ENCODE data around the gene SMG6. TPM values are rescaled to one million over a fixed set of nuclear protein-coding genes. Genes with fewer than 3 reads are reported as not detected.

Gene SMG6
- total and polyA plus RNA-seq, 2 of the 4 experiments (the other 2 are of a cell fraction): 16.3 to 30.3 TPM

DNA sequence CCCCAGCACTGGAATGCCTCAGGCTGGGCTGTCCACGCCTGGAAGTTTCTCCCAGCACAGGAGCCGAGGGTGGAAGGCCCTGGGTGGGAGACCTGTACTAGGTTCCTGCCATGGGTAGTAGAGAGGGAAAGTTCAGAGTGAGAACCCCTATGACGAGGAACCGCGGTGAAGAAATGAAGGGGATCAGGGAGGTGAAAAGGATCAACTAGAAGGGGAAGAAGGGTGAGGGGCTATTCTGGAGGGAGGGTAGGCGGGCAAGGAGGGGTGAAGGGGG lies 243.3 kb downstream of the SMG6 start:
- H2BK120ac ChIP-seq (ENCODE audit: low read depth, low read length): 0 out of 2 replicates have a peak overlapping the region, but pooled peaks have one; percentile 42
- peak overlapping the region; percentile 7 for H4K91ac ChIP-seq (ENCODE audit: insufficient read depth, low read depth, low read length)
- in situ Hi-C loops (cut with MboI; ENCODE audit: low sequenced_read_pairs) (loop anchor here (10.0 kb wide), 1 partner anchor 114 kb away; no protein-coding TSS in a partner anchor), intact Hi-C loops (cut with micrococcal nuclease) (no loop called here), dilution Hi-C loops (cut with HindIII; ENCODE audit: low sequenced_read_pairs, unreplicated experiment) (no loop called here)
- peak overlapping the region; percentile 43 to 60; a peak in 3 of 4 replicates for H4K8ac ChIP-seq (ENCODE audit: low read depth in 2 of 2, low read length in 2 of 2)
- no peaks in the 10 kb centered on the region for H3K9me3 ChIP-seq (ENCODE audit: control insufficient read depth, insufficient read depth, low read length)
- peak overlapping the region; percentile 61 for H2BK20ac ChIP-seq (ENCODE audit: low read depth, low read length)
- TF ChIP-seq CEBPB (IDR thresholded peaks at IDR 0.05; ENCODE audit: low read depth, low read length) (no peak), POLR2A (IDR thresholded peaks at IDR 0.05; ENCODE audit: low read depth, low read length) (no peak; the same call in 1 of the 2 replicates), CHD1 (IDR thresholded peaks at IDR 0.05; ENCODE audit: low read depth, low read length) (no peak), RFX5 (IDR thresholded peaks at IDR 0.05; ENCODE audit: low read depth, low read length) (no peak), MXI1 (IDR thresholded peaks at IDR 0.05; ENCODE audit: borderline replicate concordance, low read depth, low read length) (no peak), BHLHE40 (IDR thresholded peaks at IDR 0.05; ENCODE audit: low read depth, low read length) (no peak), FOS (IDR thresholded peaks at IDR 0.05; ENCODE audit: low read depth, low read length) (no peak), SMC3 (IDR thresholded peaks at IDR 0.05; ENCODE audit: low read depth, low read length) (no peak), NFE2L2 (IDR thresholded peaks at IDR 0.05; ENCODE audit: low read depth, low read length) (no peak), ELK1 (IDR thresholded peaks at IDR 0.05; ENCODE audit: borderline replicate concordance, low read depth, low read length) (no peak), RAD21 (IDR thresholded peaks at IDR 0.05; ENCODE audit: low read length) (no peak), RCOR1 (IDR thresholded peaks at IDR 0.05; ENCODE audit: insufficient replicate concordance, low read length) (no peak), MAFK (IDR thresholded peaks at IDR 0.05; ENCODE audit: low read depth, low read length) (no peak), MAZ (IDR thresholded peaks at IDR 0.05; ENCODE audit: borderline replicate concordance, low read depth, low read length) (no peak)
- TF ChIP-seq, protein P1, sequence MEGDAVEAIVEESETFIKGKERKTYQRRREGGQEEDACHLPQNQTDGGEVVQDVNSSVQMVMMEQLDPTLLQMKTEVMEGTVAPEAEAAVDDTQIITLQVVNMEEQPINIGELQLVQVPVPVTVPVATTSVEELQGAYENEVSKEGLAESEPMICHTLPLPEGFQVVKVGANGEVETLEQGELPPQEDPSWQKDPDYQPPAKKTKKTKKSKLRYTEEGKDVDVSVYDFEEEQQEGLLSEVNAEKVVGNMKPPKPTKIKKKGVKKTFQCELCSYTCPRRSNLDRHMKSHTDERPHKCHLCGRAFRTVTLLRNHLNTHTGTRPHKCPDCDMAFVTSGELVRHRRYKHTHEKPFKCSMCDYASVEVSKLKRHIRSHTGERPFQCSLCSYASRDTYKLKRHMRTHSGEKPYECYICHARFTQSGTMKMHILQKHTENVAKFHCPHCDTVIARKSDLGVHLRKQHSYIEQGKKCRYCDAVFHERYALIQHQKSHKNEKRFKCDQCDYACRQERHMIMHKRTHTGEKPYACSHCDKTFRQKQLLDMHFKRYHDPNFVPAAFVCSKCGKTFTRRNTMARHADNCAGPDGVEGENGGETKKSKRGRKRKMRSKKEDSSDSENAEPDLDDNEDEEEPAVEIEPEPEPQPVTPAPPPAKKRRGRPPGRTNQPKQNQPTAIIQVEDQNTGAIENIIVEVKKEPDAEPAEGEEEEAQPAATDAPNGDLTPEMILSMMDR (conservative IDR thresholded peaks at IDR 0.05; ENCODE audit: low read depth, low read length): no peak
- TF ChIP-seq, protein P2, sequence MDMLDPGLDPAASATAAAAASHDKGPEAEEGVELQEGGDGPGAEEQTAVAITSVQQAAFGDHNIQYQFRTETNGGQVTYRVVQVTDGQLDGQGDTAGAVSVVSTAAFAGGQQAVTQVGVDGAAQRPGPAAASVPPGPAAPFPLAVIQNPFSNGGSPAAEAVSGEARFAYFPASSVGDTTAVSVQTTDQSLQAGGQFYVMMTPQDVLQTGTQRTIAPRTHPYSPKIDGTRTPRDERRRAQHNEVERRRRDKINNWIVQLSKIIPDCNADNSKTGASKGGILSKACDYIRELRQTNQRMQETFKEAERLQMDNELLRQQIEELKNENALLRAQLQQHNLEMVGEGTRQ (IDR thresholded peaks at IDR 0.05; ENCODE audit: low read depth, low read length): no peak
- 0 out of 2 replicates have a peak overlapping the region, but pooled peaks have one; percentile 18 for H3K9ac ChIP-seq (ENCODE audit: low read depth, low read length)
- ATAC-seq (ENCODE audit: low read depth) (no peak), DNase-seq (no peak)
- H4K20me1 ChIP-seq (ENCODE audit: insufficient read depth, low read length): peaks cover 20% of the 10 kb centered on the region
- peak overlapping the region; percentile 67 for H2BK5ac ChIP-seq (ENCODE audit: low read depth, low read length, poor library complexity, severe bottlenecking)
- H3K9me1 ChIP-seq (ENCODE audit: insufficient read depth, low read length): peaks cover 16% of the 10 kb centered on the region
- 88% methylated on average over 3 of the region's 6 CpGs; no CpG with 5 or more reads in 1 of the 2 experiments for WGBS, 2 experiments (ENCODE audit: extremely low coverage in 2 of 2, insufficient read length in 1 of 2)
- no peak overlapping the region for H3K56ac ChIP-seq (ENCODE audit: extremely low read depth, insufficient read depth, low read length)
- POLR2A ChIA-PET (ENCODE audit: unreplicated experiment): no interaction called here
- peak overlapping the region; percentile 51; the same call in 1 of the 2 replicates for H3K27ac ChIP-seq (ENCODE audit: insufficient read depth, low read length)
- no peak overlapping the region for H3K4me2 ChIP-seq (ENCODE audit: low read depth, low read length)
- H3K27me3 ChIP-seq (ENCODE audit: control insufficient read depth, insufficient read depth, low read length): no peaks in the 10 kb centered on the region
- H3K14ac ChIP-seq (replicated peaks; ENCODE audit: low read depth, low read length): peak overlapping the region; percentile 6
- H2BK15ac ChIP-seq (ENCODE audit: low read depth, low read length): peak overlapping the region; percentile 44; the same call in 1 of the 3 replicates
- CTCF ChIA-PET: interaction anchor here (6.3 kb wide), 1 partner anchor 185 kb away, joined by 57 read pairs; no protein-coding TSS in a partner anchor
- H4K5ac ChIP-seq (ENCODE audit: low read depth, low read length): peak overlapping the region; percentile 67
- peak overlapping the region; percentile 88 for H3K23ac ChIP-seq (ENCODE audit: low read depth, low read length)
- peaks cover 62% of the 10 kb centered on the region for H3K36me3 ChIP-seq (ENCODE audit: control insufficient read depth, insufficient read depth, low read length)
- no TSS peak for BruUV-seq (replicated peaks)
- H3K4me3 ChIP-seq (ENCODE audit: insufficient read depth, low read depth, low read length): no peak overlapping the region
- peak overlapping the region; percentile 67 for H3K4ac ChIP-seq (ENCODE audit: low read depth, low read length)
- H3K79me1 ChIP-seq (ENCODE audit: low read depth in 1 of 2, low read length in 2 of 2): peaks cover 13 to 65% of the 10 kb centered on the region in 2 experiments
- H3K4me1 ChIP-seq (ENCODE audit: control insufficient read depth, insufficient read depth, low read length): peaks cover 55% of the 10 kb centered on the region
- H2AK5ac ChIP-seq (ENCODE audit: low read depth, low read length): peak overlapping the region; percentile 91
- no peak overlapping the region for H3K18ac ChIP-seq (ENCODE audit: low read depth, low read length)
- H2AFZ ChIP-seq (replicated peaks; ENCODE audit: low read length, poor library complexity): no peak overlapping the region
- H2AK9ac ChIP-seq (replicated peaks; ENCODE audit: low read depth, low read length, poor library complexity): peak overlapping the region; percentile 25
